Lower leg skin (tissue), 3 donors: ENCODE results near the gene FEZF2.

Source experiments
- CTCF ChIP-seq, 3 donors: fragments of 450-650 bp; IDR thresholded peaks; one replicate each; pipeline ENCODE4 v1.5.1; 2016; ENCODE audit warnings: antibody characterized with exemption in 3 of 3, mild to moderate bottlenecking in 3 of 3, moderate library complexity in 2 of 3
- POLR2A ChIP-seq, 2 donors: fragments of 450-650 bp; IDR thresholded peaks; one replicate each; pipeline ENCODE4 v1.6.1; 2016 to 2017; ENCODE audit warnings: antibody characterized with exemption in 2 of 2, mild to moderate bottlenecking in 1 of 2, moderate library complexity in 1 of 2

GRCh38 chr3:62374341-62375218 is 1.2 kb upstream of the FEZF2 start:
- TF ChIP-seq CTCF (IDR thresholded peaks at IDR 0.05) (no peak), POLR2A (IDR thresholded peaks at IDR 0.05) (no peak)
